GM21529 (cell line): Measurements from ENCODE around the gene SPSB1.

Experiments used
- ATAC-seq: cut with Tn5 transposase; IDR thresholded peaks from one replicate; pipeline ENCODE4 v1.9.1; 2021; ENCODE audit not compliant: unreplicated experiment

Gene SPSB1

GRCh38 chr1:9385801-9386573 lies 93.3 kb downstream of the SPSB1 start:
- ATAC-seq, result no peak

GRCh38 chr1:9388335-9389180 lies 95.9 kb downstream of the SPSB1 start:
- no peak for ATAC-seq

- no peak for ATAC-seq
Measured at GRCh38 chr1:9389968-9390367, 97.3 kb downstream of the SPSB1 start.

- ATAC-seq, result no peak
Measured at GRCh38 chr1:9391620-9392019, 98.9 kb downstream of the SPSB1 start.

- ATAC-seq, result no peak
Measured at GRCh38 chr1:9394010-9394409, 101.3 kb downstream of the SPSB1 start.

- ATAC-seq, result no peak
Measured at GRCh38 chr1:9395018-9395417, 102.3 kb downstream of the SPSB1 start.

GRCh38 chr1:9397047-9397446 lies 104.4 kb downstream of the SPSB1 start:
- no peak for ATAC-seq

- ATAC-seq, result no peak
Measured at GRCh38 chr1:9397997-9398526, 105.4 kb downstream of the SPSB1 start.

GRCh38 chr1:9399510-9400424 lies 107.1 kb downstream of the SPSB1 start:
- no peak for ATAC-seq

- no peak for ATAC-seq
Measured at GRCh38 chr1:9400425-9401079, 107.9 kb downstream of the SPSB1 start.

GRCh38 chr1:9401080-9401453 lies 108.4 kb downstream of the SPSB1 start:
- no peak for ATAC-seq

GRCh38 chr1:9402256-9402616 lies 109.5 kb downstream of the SPSB1 start:
- ATAC-seq, result no peak

- ATAC-seq, result no peak
Measured at GRCh38 chr1:9402717-9403225, 110.1 kb downstream of the SPSB1 start.

GRCh38 chr1:9404117-9404914 lies 111.6 kb downstream of the SPSB1 start:
- no peak for ATAC-seq

GRCh38 chr1:9406111-9406510 lies 113.4 kb downstream of the SPSB1 start:
- ATAC-seq, result no peak

- ATAC-seq, result no peak
Measured at GRCh38 chr1:9410737-9411297, 118.1 kb downstream of the SPSB1 start.

- ATAC-seq, result peak; percentile 76
Measured at GRCh38 chr1:9413071-9413876, 120.6 kb downstream of the SPSB1 start.

- no peak for ATAC-seq
Measured at GRCh38 chr1:9413877-9414213, 121.2 kb downstream of the SPSB1 start.
